Measurements from ENCODE around the gene MRTFB.

MRTFB gene

DNA sequence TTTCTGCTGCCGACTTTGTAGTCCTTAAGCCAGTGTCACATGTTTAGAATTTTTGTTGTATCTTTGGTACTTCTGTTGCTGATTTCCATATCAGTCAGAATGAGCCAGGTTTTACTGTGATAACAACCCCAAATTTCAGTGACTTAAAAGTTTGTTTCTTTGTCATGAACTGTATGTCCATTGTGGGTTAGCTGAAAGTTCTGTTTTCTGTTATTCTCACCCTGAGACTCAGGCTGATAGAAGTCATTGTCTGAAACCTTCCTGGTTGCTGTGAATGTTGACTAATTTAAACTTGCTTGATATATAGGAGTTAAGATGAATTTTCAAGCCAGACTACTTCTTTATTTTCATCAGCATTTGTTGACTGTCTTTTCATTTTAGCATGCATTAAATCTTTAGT lies 68.8 kb downstream of the MRTFB start:
- H3K79me2 ChIP-seq (ENCODE audit: low read length): no peaks in the 10 kb centered on the region
- H3K9me2 ChIP-seq (replicated peaks; ENCODE audit: insufficient read depth, low read length): no peaks in the 10 kb centered on the region
- no peaks in the 10 kb centered on the region for H3K9me3 ChIP-seq (replicated peaks; ENCODE audit: insufficient read depth, low read length)
- no peaks in the 10 kb centered on the region for H3K27me3 ChIP-seq (replicated peaks; ENCODE audit: insufficient read depth, low read length)
- H3K9ac ChIP-seq (ENCODE audit: low read length): no peak overlapping the region
- H3K27ac ChIP-seq (ENCODE audit: low read length): no peak overlapping the region
- no peaks in the 10 kb centered on the region for H4K20me1 ChIP-seq (ENCODE audit: insufficient read depth, low read length)
- H3K4me1 ChIP-seq (ENCODE audit: low read length): no peaks in the 10 kb centered on the region
- no peak for DNase-seq
- no peaks in the 10 kb centered on the region for H3F3A ChIP-seq (ENCODE audit: insufficient read depth, low read length)
- TF ChIP-seq CTCF (IDR thresholded peaks at IDR 0.05; ENCODE audit: low read length): no peak
- no peak for TF ChIP-seq EZH2 (optimal IDR thresholded peaks at IDR 0.05; ENCODE audit: low read depth, low read length)
- no peak for TF ChIP-seq EZH2phosphoT487 (IDR thresholded peaks at IDR 0.05; ENCODE audit: low read length)
- no peak overlapping the region for H3K4me3 ChIP-seq (ENCODE audit: low read length)
- H3K4me2 ChIP-seq (ENCODE audit: low read depth, low read length): no peak overlapping the region
- H2AFZ ChIP-seq (ENCODE audit: low read length): no peak overlapping the region
- no peaks in the 10 kb centered on the region for H3K36me3 ChIP-seq (replicated peaks; ENCODE audit: insufficient read depth, low read length)

- Histone ChIP-seq H3K79me2 (ENCODE audit: low read length) (no peaks in the 10 kb centered on the region), H3K27me3 (replicated peaks; ENCODE audit: insufficient read depth, low read length) (no peaks in the 10 kb centered on the region), H3K9ac (ENCODE audit: low read length) (no peak overlapping the region), H3K9me3 (replicated peaks; ENCODE audit: insufficient read depth, low read length) (no peaks in the 10 kb centered on the region), H3F3A (ENCODE audit: insufficient read depth, low read length) (no peaks in the 10 kb centered on the region), H4K20me1 (ENCODE audit: insufficient read depth, low read length) (no peaks in the 10 kb centered on the region), H3K9me2 (replicated peaks; ENCODE audit: insufficient read depth, low read length) (no peaks in the 10 kb centered on the region), H3K4me2 (ENCODE audit: low read depth, low read length) (no peak overlapping the region), H3K27ac (ENCODE audit: low read length) (no peak overlapping the region), H3K4me3 (ENCODE audit: low read length) (no peak overlapping the region), H2AFZ (ENCODE audit: low read length) (no peak overlapping the region), H3K36me3 (replicated peaks; ENCODE audit: insufficient read depth, low read length) (no peaks in the 10 kb centered on the region), H3K4me1 (ENCODE audit: low read length) (no peaks in the 10 kb centered on the region)
- no peak for TF ChIP-seq EZH2phosphoT487 (IDR thresholded peaks at IDR 0.05; ENCODE audit: low read length)
- no peak for DNase-seq
Measured at GRCh38 chr16:14140923-14141322, 69.8 kb downstream of the MRTFB start.

- no peak overlapping the region for H3K4me2 ChIP-seq (ENCODE audit: low read depth, low read length)
- H3K4me3 ChIP-seq (ENCODE audit: low read length): no peak overlapping the region
- H3K4me1 ChIP-seq (ENCODE audit: low read length): no peaks in the 10 kb centered on the region
- TF ChIP-seq EZH2phosphoT487 (IDR thresholded peaks at IDR 0.05; ENCODE audit: low read length) (no peak), EZH2 (optimal IDR thresholded peaks at IDR 0.05; ENCODE audit: low read depth, low read length) (no peak), CTCF (IDR thresholded peaks at IDR 0.05; ENCODE audit: low read length) (no peak)
- no peaks in the 10 kb centered on the region for H3K36me3 ChIP-seq (replicated peaks; ENCODE audit: insufficient read depth, low read length)
- no peak overlapping the region for H3K27ac ChIP-seq (ENCODE audit: low read length)
- no peaks in the 10 kb centered on the region for H3K27me3 ChIP-seq (replicated peaks; ENCODE audit: insufficient read depth, low read length)
- H3K9me2 ChIP-seq (replicated peaks; ENCODE audit: insufficient read depth, low read length): no peaks in the 10 kb centered on the region
- no peaks in the 10 kb centered on the region for H4K20me1 ChIP-seq (ENCODE audit: insufficient read depth, low read length)
- H2AFZ ChIP-seq (ENCODE audit: low read length): no peak overlapping the region
- no peaks in the 10 kb centered on the region for H3K79me2 ChIP-seq (ENCODE audit: low read length)
- DNase-seq: no peak
- no peak overlapping the region for H3K9ac ChIP-seq (ENCODE audit: low read length)
- no peaks in the 10 kb centered on the region for H3K9me3 ChIP-seq (replicated peaks; ENCODE audit: insufficient read depth, low read length)
- no peaks in the 10 kb centered on the region for H3F3A ChIP-seq (ENCODE audit: insufficient read depth, low read length)
Measured at GRCh38 chr16:14146445-14146844, 75.3 kb downstream of the MRTFB start.

GRCh38 chr16:14148016-14148415 lies 76.9 kb downstream of the MRTFB start:
- no peaks in the 10 kb centered on the region for H3K9me2 ChIP-seq (replicated peaks; ENCODE audit: insufficient read depth, low read length)
- H3K9me3 ChIP-seq (replicated peaks; ENCODE audit: insufficient read depth, low read length): no peaks in the 10 kb centered on the region
- no peak overlapping the region for H3K4me2 ChIP-seq (ENCODE audit: low read depth, low read length)
- no peak overlapping the region for H3K4me3 ChIP-seq (ENCODE audit: low read length)
- no peaks in the 10 kb centered on the region for H3K79me2 ChIP-seq (ENCODE audit: low read length)
- no peak overlapping the region for H3K9ac ChIP-seq (ENCODE audit: low read length)
- no peak for TF ChIP-seq EZH2 (optimal IDR thresholded peaks at IDR 0.05; ENCODE audit: low read depth, low read length)
- TF ChIP-seq EZH2phosphoT487 (IDR thresholded peaks at IDR 0.05; ENCODE audit: low read length): no peak
- TF ChIP-seq CTCF (IDR thresholded peaks at IDR 0.05; ENCODE audit: low read length): no peak
- no peaks in the 10 kb centered on the region for H4K20me1 ChIP-seq (ENCODE audit: insufficient read depth, low read length)
- H3F3A ChIP-seq (ENCODE audit: insufficient read depth, low read length): no peaks in the 10 kb centered on the region
- no peaks in the 10 kb centered on the region for H3K4me1 ChIP-seq (ENCODE audit: low read length)
- no peak overlapping the region for H2AFZ ChIP-seq (ENCODE audit: low read length)
- H3K36me3 ChIP-seq (replicated peaks; ENCODE audit: insufficient read depth, low read length): no peaks in the 10 kb centered on the region
- no peak for DNase-seq
- no peaks in the 10 kb centered on the region for H3K27me3 ChIP-seq (replicated peaks; ENCODE audit: insufficient read depth, low read length)
- no peak overlapping the region for H3K27ac ChIP-seq (ENCODE audit: low read length)
